ENCODE results near the gene GTSE1.

- no peak for TF ChIP-seq NFIC (IDR thresholded peaks at IDR 0.05; ENCODE audit: borderline replicate concordance)
- no peak for TF ChIP-seq TCF12 (IDR thresholded peaks at IDR 0.05)
- no peak for TF ChIP-seq CTCF (IDR thresholded peaks at IDR 0.05)
Measured at GRCh38 chr22:46281866-46282678, 14.6 kb upstream of the GTSE1 start.
